ENCODE measurements around the gene C2CD5.
"Not testable (repeated sequence)": the region's sequence is repeated elsewhere in the genome, so short reads cannot be mapped to it uniquely, and the experiment has no call there.

Gene C2CD5, protein sequence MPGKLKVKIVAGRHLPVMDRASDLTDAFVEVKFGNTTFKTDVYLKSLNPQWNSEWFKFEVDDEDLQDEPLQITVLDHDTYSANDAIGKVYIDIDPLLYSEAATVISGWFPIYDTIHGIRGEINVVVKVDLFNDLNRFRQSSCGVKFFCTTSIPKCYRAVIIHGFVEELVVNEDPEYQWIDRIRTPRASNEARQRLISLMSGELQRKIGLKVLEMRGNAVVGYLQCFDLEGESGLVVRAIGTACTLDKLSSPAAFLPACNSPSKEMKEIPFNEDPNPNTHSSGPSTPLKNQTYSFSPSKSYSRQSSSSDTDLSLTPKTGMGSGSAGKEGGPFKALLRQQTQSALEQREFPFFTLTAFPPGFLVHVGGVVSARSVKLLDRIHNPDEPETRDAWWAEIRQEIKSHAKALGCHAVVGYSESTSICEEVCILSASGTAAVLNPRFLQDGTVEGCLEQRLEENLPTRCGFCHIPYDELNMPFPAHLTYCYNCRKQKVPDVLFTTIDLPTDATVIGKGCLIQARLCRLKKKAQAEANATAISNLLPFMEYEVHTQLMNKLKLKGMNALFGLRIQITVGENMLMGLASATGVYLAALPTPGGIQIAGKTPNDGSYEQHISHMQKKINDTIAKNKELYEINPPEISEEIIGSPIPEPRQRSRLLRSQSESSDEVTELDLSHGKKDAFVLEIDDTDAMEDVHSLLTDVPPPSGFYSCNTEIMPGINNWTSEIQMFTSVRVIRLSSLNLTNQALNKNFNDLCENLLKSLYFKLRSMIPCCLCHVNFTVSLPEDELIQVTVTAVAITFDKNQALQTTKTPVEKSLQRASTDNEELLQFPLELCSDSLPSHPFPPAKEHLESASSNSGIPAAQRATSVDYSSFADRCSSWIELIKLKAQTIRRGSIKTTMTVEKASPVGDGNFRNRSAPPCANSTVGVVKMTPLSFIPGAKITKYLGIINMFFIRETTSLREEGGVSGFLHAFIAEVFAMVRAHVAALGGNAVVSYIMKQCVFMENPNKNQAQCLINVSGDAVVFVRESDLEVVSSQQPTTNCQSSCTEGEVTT

DNA sequence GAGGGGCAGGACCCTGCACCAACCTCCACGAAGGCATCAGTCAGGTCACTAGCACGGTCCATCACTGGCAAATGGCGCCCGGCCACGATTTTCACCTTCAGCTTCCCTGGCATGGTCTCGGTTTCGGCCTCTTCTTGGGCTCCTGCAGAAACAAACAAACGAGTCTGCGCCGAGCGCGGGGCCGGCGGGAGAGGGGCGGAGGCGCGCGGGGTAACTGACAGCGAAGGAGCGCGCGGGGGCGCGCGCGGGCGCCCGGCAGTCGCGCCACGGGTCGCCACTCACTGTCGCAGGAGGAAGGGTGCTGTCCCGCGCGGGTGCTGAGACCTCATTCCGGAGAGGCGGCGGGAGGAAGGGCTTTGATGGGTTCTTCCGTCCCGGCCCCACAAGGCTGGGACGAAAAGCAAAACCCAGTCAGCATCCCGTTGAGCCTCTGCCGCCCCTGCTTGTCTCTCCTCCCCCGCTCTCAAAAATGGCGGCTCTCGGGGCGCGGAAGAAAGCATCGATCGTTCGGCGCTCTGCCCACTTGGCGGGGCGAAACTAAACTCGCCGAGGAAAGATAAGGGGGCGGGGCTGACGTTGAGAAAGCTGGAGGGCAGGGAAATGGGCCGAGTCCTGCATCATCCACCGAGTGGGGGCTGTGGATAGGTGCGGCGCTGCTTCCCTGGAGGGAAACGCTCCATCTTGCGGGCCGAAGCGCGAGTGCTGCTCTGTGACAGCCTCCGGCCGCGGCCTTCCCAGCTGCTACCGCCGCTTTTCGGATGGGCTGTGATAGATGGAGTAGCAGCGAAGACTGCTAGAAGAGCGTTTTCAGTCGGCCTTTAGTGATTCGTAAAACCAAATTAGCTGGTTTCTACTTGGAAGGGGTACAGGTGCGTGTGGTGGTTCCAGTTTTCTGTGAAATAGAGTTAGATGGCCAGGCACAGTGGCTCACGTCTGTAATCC, at the start of gene C2CD5:
Gene C2CD5, minus strand, starts transcription at position 505 of the 942 bp plus-strand sequence. Its CDS starts 392 bp downstream, at position 113.
- H3K36me3 Mint-ChIP-seq (ENCODE audit: low read depth): peaks cover 23% of the 10 kb centered on the region
- H3K27me3 Mint-ChIP-seq: no peaks in the 10 kb centered on the region
- H3K4me1 Mint-ChIP-seq (ENCODE audit: low read depth): peaks cover 59% of the 10 kb centered on the region
- H3K4me3 Mint-ChIP-seq: peak within 1 kb of the TSS; percentile 81
- H3K9me3 Mint-ChIP-seq: peaks cover 1% of the 10 kb centered on the region
- intact Hi-C loops (cut with micrococcal nuclease): loop anchor here (1.0 kb wide), 1 partner anchor 82 kb away; no protein-coding TSS in a partner anchor
- peak within 1 kb of the TSS; percentile 97 for H3K27ac Mint-ChIP-seq

DNA sequence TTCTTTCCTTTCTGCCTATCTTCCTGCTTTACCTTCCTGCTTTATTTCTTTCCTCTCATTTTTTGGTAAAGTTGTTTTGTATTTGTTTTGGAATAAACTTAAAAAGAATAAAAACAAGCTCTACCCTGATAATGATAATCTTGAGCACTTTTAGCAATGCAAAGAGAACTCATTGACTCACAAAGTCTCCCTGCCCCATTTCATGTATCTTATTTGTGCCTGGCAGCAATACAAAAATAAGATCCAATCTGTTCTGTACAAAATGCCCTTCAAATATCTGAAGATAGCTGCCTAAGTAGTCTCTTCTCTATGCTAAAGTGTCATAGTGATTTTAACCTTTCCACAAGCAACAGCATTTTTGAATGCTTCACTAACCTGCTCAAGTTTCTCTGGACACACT, 49.5 kb upstream of the C2CD5 start:
- peaks cover 3% of the 10 kb centered on the region for H3K27me3 Mint-ChIP-seq
- intact Hi-C loops (cut with micrococcal nuclease): no loop called here

DNA sequence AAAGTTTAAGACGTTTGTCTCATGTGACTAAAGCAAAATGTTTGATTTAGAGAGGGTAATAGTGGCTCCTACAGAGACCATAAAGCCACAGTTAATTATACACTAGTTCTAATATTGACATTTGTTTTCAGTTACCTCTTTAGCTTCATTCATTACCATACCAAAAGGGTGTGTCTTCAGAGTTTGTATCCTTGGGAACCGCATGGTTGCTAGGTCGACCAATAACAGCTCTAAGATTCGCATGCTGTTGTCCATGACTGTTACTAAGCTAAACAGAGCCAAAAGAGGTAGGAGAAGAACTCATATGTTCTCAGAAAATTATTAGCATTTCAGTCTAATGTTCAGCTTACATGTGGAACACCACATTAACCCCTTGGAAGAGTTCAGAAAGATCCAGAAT, 44.5 kb upstream of the C2CD5 start:
- Mint-ChIP-seq H3K27me3 (peaks cover 3% of the 10 kb centered on the region), H3K4me1 (ENCODE audit: low read depth) (no peaks in the 10 kb centered on the region), H3K9me3 (no peaks in the 10 kb centered on the region), H3K27ac (no peak overlapping the region), H3K36me3 (ENCODE audit: low read depth) (no peaks in the 10 kb centered on the region), H3K4me3 (no peak overlapping the region)
- intact Hi-C loops (cut with micrococcal nuclease): no loop called here

More for the DNA sequence above, 49.5 kb upstream of the C2CD5 start:
- Mint-ChIP-seq H3K27ac (no peak overlapping the region), H3K4me1 (ENCODE audit: low read depth) (peaks cover 5% of the 10 kb centered on the region), H3K9me3 (no peaks in the 10 kb centered on the region), H3K4me3 (no peak overlapping the region), H3K36me3 (ENCODE audit: low read depth) (no peaks in the 10 kb centered on the region)

DNA sequence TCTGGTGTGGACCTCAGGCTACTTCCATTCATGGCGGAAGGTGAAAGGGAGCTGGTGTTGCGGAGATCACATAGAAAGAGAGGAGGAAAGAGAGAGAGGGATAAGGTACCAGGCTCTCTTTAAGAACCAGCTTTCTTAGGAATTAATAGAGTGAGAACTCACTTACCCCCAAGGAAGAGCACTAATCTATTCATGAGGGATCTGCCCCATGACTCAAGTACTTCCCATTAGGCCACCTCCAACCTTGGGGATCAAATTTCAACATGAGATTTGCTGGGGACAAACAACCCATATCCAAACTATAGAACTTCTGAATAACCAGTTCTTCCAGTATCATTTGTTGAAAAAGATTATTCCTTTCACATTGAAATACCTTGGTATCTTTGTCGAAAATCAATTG, 34.0 kb upstream of the C2CD5 start:
- H3K9me3 Mint-ChIP-seq: no peaks in the 10 kb centered on the region
- no peaks in the 10 kb centered on the region for H3K36me3 Mint-ChIP-seq (ENCODE audit: low read depth)
- intact Hi-C loops (cut with micrococcal nuclease): no loop called here
- no peak overlapping the region for H3K4me3 Mint-ChIP-seq
- H3K27me3 Mint-ChIP-seq: no peaks in the 10 kb centered on the region
- no peaks in the 10 kb centered on the region for H3K4me1 Mint-ChIP-seq (ENCODE audit: low read depth)
- no peak overlapping the region for H3K27ac Mint-ChIP-seq

DNA sequence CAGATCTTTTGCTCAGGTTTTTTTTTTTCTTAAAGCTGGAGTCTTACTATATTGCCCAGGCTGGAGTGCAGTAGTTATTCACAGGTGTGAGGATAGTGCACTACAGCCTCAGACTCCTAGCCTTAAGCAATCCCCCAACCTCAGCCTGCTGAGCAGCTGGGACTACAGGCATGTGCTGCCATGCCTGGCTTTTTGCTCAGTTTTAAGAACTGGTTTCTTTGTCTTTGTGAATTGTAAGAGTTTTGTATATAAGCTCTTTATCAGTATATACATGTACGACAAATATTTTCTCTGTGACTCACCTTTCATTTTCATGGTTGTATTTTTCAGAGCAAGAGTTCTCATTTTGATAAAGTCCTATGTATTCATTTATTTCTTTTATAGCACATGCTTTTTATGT, 33.3 kb upstream of the C2CD5 start:
- H3K36me3 Mint-ChIP-seq (ENCODE audit: low read depth): no peaks in the 10 kb centered on the region
- H3K4me3 Mint-ChIP-seq: no peak overlapping the region
- intact Hi-C loops (cut with micrococcal nuclease): no loop called here
- H3K27me3 Mint-ChIP-seq: no peaks in the 10 kb centered on the region
- no peaks in the 10 kb centered on the region for H3K9me3 Mint-ChIP-seq
- H3K27ac Mint-ChIP-seq: no peak overlapping the region
- no peaks in the 10 kb centered on the region for H3K4me1 Mint-ChIP-seq (ENCODE audit: low read depth)

DNA sequence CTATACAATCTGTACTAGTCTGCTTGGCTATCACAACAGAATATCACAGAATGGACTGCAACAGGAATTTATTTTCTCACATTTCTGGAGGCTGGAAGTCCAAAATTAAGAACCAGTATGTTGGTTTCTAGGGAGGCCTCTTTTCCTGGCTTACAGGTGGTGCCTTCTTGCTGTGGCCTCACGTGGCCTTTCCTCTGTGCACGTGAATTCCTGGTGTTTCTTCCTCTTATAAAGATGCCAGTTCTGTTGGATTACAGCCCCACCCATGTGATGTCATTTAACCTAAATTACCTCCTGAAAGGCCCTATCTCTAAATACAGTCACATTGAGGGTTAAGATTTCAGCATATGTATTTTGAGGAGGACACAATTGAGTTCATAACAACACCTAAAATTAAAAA, 32.1 kb upstream of the C2CD5 start:
- Mint-ChIP-seq H3K4me3 (no peak overlapping the region), H3K27me3 (no peaks in the 10 kb centered on the region), H3K4me1 (ENCODE audit: low read depth) (no peaks in the 10 kb centered on the region), H3K36me3 (ENCODE audit: low read depth) (no peaks in the 10 kb centered on the region), H3K9me3 (no peaks in the 10 kb centered on the region), H3K27ac (no peak overlapping the region)
- intact Hi-C loops (cut with micrococcal nuclease): no loop called here

DNA sequence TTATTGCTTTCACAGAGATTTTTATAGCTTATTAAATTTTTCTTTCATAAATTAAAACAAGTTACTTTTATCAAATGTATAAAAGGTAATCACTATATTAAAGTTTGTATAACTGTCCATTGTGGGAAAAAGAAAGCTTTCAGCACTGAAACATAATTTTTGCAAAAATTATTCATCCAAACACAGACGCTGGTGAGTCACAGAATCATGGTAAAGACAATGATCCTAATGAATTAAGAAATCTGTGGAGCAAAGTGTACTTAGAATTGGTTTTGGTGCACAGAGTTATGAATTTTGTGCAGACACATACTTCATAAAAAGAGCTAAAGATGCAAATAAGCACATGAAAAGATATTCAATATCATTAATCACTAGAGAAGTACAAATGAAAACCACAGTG, 31.7 kb upstream of the C2CD5 start:
- Mint-ChIP-seq H3K27ac (no peak overlapping the region), H3K36me3 (ENCODE audit: low read depth) (no peaks in the 10 kb centered on the region), H3K27me3 (no peaks in the 10 kb centered on the region), H3K4me1 (ENCODE audit: low read depth) (no peaks in the 10 kb centered on the region), H3K9me3 (no peaks in the 10 kb centered on the region), H3K4me3 (no peak overlapping the region)
- intact Hi-C loops (cut with micrococcal nuclease): no loop called here

DNA sequence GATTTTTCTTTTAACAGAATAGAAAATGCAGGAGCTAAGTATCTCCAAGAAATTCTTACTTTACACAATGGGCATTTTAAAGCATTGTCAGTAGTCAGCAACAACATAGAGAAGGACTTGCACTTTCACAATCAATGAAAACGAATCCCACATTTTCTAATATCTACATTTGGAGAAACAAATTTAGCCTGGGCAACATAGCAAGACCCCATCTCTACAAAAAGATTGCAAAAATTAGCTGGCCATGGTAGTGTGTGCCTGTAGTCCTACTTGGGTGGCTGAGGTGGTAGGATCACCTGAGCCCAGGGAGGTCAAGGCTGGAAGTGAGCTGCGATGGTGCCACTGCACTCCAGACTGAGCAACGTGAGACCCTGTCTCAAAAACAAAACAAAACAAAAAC, 30.6 kb upstream of the C2CD5 start:
- Mint-ChIP-seq H3K27me3 (no peaks in the 10 kb centered on the region), H3K9me3 (no peaks in the 10 kb centered on the region), H3K27ac (no peak overlapping the region), H3K36me3 (ENCODE audit: low read depth) (no peaks in the 10 kb centered on the region), H3K4me3 (no peak overlapping the region), H3K4me1 (ENCODE audit: low read depth) (no peaks in the 10 kb centered on the region)
- intact Hi-C loops (cut with micrococcal nuclease): no loop called here

DNA sequence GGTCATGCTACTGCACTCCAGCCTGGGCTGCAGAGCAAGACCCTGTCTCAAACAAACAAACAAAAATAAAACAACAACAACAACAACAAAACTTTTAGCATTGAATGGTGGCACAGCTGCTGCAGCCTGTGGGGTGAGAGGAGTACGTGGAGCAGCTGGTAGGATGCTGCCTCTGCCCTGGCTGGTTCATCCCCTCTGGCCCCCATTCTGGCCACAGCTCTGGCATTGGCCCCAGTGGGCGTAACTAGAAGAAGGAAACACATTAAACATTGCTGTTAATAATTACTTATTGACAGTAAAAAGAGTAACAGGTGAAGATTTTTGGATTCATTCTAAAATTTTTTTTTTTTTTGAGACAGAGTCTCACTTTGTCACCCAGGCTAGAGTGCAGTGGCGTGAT, 28.8 kb upstream of the C2CD5 start:
- no peaks in the 10 kb centered on the region for H3K4me1 Mint-ChIP-seq (ENCODE audit: low read depth)
- H3K36me3 Mint-ChIP-seq (ENCODE audit: low read depth): no peaks in the 10 kb centered on the region
- no peak overlapping the region for H3K4me3 Mint-ChIP-seq
- H3K27me3 Mint-ChIP-seq: no peaks in the 10 kb centered on the region
- no peak overlapping the region for H3K27ac Mint-ChIP-seq
- intact Hi-C loops (cut with micrococcal nuclease): no loop called here
- peaks cover 3% of the 10 kb centered on the region for H3K9me3 Mint-ChIP-seq

DNA sequence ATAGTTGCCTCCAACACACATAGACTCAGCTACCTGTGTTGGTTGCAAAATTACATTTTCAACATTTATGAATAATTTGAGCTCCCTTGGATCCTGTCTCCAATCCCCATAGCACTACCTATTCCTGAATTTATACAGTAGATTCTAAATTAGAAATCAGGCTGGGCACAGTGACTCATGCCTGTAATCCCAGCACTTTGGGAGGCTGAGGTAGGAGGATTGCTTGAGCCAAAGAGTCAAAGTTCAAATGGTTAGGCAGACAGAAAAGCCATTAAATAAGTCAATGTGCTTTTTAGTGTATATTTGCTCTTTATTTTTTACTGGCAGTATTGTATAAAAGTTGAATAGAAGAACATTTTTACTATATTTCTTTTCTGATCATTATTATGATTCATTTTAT, 24.9 kb upstream of the C2CD5 start:
- peaks cover 20% of the 10 kb centered on the region for H3K9me3 Mint-ChIP-seq
- no peak overlapping the region for H3K4me3 Mint-ChIP-seq
- H3K36me3 Mint-ChIP-seq (ENCODE audit: low read depth): no peaks in the 10 kb centered on the region
- no peaks in the 10 kb centered on the region for H3K4me1 Mint-ChIP-seq (ENCODE audit: low read depth)
- no peak overlapping the region for H3K27ac Mint-ChIP-seq
- H3K27me3 Mint-ChIP-seq: no peaks in the 10 kb centered on the region
- intact Hi-C loops (cut with micrococcal nuclease): no loop called here

DNA sequence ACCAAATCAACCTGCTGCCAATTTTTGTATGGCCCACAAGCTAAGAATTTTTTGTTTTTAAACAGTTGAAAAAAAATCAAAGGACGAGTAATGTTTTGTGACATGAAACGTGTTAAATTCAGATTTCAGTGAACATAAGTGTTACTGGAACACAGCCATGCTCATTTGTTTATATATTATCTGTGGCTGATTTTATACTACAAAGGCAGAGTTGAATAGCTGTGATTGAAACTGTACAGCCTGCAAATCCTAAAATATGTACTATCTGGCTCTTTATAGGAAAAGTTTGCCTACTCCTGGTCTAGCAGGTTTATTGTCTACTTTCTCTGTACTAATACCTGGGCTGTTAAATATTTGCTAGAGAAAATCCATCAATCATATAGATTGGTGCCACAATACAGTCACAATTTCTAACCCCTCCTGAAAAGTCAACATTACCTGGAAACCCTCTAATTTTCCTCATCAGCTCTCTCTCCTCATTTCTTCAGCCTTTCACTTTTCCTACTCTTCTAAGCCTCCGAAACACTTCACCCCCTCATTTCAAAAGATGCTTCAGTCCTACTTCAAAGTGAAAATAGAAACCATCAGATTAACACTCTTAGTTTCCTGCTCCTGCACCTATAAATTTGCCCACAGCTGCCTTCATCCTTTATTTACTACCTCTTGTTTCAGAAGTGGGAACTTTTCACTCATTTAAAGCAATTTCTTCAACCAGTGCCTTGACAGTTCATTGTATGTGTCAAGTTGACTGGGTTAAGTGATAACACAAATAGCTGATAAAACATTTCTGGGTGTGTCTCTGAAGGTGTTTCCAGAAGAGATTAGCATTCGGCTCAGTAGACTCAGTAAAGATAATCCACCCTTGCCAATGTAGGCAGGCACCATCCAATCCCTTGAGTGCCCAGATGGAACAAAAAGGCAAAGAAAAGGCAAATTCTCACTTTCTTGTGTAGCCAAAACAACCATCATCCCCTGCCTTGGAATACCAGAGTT, 18.0 kb upstream of the C2CD5 start:
- H3K36me3 Mint-ChIP-seq (ENCODE audit: low read depth): no peaks in the 10 kb centered on the region
- H3K4me3 Mint-ChIP-seq: no peak overlapping the region
- no peak overlapping the region for H3K27ac Mint-ChIP-seq
- H3K27me3 Mint-ChIP-seq: peaks cover 2% of the 10 kb centered on the region
- H3K4me1 Mint-ChIP-seq (ENCODE audit: low read depth): no peaks in the 10 kb centered on the region
- intact Hi-C loops (cut with micrococcal nuclease): no loop called here
- peaks cover 9% of the 10 kb centered on the region for H3K9me3 Mint-ChIP-seq

DNA sequence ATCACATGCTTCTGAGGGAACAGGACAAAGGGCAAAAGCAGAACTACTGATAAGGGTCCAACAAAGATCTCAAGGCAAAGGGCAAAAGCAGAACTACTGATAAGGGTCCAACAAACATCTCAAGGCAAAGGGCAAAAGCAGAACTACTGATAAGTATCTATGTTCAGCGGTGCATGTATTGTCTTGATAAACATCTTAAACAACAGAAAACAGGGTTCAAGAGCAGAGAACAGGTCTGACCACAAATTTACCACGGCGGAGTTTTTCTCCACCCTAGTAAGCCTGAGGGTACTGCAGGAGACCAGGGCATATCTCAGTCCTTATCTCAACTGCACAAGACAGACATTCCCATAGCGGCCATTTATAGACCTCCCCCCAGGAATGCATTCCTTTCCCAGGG, 10.4 kb upstream of the C2CD5 start:
- H3K27me3 Mint-ChIP-seq; H3K36me3 Mint-ChIP-seq (ENCODE audit: low read depth); intact Hi-C loops (cut with micrococcal nuclease); H3K4me3 Mint-ChIP-seq; H3K4me1 Mint-ChIP-seq (ENCODE audit: low read depth): not testable (repeated sequence)
- peak overlapping the region; percentile 50 for H3K27ac Mint-ChIP-seq
- H3K9me3 Mint-ChIP-seq: peaks cover 26% of the 10 kb centered on the region
